ES-I3 (cell line): ENCODE data around the gene C9orf85.

Source experiments
- H3K36me3 ChIP-seq: 2 replicates; pipeline ENCODE4 v1.6.1; 2013; ENCODE audit warnings: mild to moderate bottlenecking, low read length, control low read depth, moderate library complexity; ENCODE audit not compliant: insufficient read depth
- H3K4me1 ChIP-seq: 2 replicates; pipeline ENCODE4 v1.6.1; 2013; ENCODE audit warnings: mild to moderate bottlenecking, control low read depth, low read length; ENCODE audit not compliant: insufficient read depth
- H3K9ac ChIP-seq: 2 replicates; pipeline ENCODE4 v1.6.1; 2013; ENCODE audit warnings: low read depth, mild to moderate bottlenecking, low read length, moderate library complexity
- H3K9me3 ChIP-seq: 2 replicates; pipeline ENCODE4 v1.6.1; 2013; ENCODE audit warnings: mild to moderate bottlenecking, low read length, moderate library complexity; ENCODE audit not compliant: control insufficient read depth, insufficient read depth

Gene C9orf85

GRCh38 chr9:71916834-71917534 lies 5.5 kb downstream of the C9orf85 start:
- Histone ChIP-seq H3K4me1 (peaks cover 8% of the 10 kb centered on the region), H3K36me3 (peaks cover 5% of the 10 kb centered on the region; the same call in 1 of the 2 replicates), H3K9me3 (peaks cover 12% of the 10 kb centered on the region), H3K9ac (no peak overlapping the region)

DNA sequence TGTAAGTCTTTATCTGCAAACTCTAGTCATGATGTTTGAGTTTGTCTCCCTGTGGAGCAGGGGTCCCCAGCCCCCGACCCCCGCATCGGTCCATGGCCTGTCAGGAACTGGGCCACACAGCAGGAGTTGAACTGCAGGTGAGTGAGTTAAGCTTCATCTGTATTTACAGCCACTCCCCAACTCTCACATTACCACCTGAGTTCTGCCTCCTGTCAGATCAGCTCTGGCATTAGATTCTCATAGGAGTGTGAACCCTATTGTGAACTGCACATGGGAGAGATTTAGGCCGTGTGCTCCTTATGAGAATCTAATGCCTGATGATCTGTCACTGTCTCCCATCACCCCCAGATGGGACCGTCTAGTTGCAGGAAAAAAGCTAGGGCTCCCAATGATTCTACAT lies 7.0 kb downstream of the C9orf85 start:
- H3K9me3 ChIP-seq, result peaks cover 12% of the 10 kb centered on the region
- H3K36me3 ChIP-seq, result peaks cover 5% of the 10 kb centered on the region

DNA sequence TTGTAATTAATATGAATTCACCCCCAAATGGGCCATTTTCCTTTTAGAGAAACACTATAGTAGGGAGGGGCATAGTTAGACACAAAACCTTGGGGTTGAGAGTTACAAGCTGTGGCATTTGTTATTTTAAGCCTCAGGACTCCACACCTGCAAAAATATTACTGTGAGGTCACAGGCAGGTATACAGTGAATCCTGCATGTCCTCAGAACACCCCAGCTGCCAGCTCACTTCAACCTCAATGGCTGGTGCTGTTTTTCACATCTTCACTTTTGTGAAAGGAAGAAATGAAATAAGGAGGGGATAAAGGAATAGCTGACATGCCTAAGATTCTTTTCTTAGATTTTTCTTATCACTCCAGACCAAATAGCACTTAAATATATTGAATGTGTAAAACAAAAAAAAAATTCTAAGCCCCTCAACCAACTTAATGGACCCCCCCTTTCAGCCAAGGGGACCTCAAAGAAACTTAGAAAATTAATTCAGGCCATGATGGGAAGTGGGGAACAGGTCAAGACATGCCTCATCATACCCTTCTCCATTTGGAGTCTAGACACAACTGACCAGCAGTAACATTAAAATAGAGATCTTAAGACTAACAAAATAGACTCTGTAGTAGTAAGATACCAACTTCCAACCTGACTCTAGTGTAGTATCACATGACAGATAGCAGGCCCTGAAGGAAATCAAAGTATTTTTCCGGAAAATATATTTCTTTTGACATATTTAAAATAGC lies 9.2 kb downstream of the C9orf85 start:
- H3K9me3 ChIP-seq, result peaks cover 12% of the 10 kb centered on the region
- H3K4me1 ChIP-seq, result peaks cover 26% of the 10 kb centered on the region
- no peak overlapping the region; the same call in 1 of the 2 replicates for H3K9ac ChIP-seq
- H3K36me3 ChIP-seq, result peaks cover 5% of the 10 kb centered on the region

More for the DNA sequence above, 7.0 kb downstream of the C9orf85 start:
- no peak overlapping the region for H3K9ac ChIP-seq
- H3K4me1 ChIP-seq, result peaks cover 15% of the 10 kb centered on the region

DNA sequence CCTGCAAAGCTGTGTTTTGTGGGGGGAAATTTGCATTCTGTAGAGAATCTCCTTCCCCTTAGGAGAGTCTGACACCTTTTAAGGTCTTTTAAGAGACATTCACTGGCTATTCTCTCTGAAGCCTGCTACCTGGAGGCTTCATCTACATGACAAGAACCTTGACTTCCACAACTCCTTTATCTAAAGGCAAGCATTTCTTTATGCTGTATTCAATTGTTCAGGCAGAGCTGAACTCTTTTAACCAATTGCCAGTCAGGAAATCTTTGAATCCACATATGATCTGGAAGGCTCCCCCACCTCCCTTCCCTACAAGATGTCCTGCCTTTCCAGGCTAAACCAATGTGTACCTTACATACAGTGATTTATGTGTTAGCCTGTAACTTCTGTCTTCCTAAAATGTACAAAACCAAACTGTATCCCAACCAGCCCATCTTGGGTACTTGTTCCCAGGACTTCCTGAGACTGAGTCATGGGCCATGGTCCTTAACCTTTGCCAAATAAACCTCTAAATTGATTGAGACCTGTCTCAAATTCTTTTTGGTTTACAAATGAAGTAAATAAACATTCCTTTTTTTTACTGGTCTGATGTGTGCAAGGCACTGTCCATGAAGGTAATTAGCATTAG lies 9.9 kb downstream of the C9orf85 start:
- Histone ChIP-seq H3K36me3 (peaks cover 5% of the 10 kb centered on the region), H3K9ac (no peak overlapping the region), H3K4me1 (peaks cover 33% of the 10 kb centered on the region), H3K9me3 (peaks cover 12% of the 10 kb centered on the region)

DNA sequence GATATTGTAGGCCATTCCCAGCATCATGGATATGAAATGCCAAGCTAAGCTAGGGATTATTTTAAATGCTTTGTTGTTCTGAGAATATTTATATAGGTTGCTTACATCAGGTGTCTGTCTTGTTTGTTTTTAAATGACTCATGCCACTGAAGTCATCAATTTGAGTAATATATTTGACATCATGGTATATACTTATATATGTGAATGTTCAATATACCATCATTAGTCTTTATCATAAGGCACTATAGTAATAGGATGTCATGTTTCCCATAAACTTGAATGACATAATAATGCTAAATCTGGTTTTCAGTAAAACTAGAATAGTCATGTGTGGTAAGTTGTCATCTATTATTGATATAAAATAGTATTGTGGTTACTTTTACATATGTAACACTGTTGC lies 13.1 kb downstream of the C9orf85 start:
- Histone ChIP-seq H3K9me3 (no peaks in the 10 kb centered on the region; the same call in 1 of the 2 replicates), H3K36me3 (no peaks in the 10 kb centered on the region; the same call in 1 of the 2 replicates), H3K9ac (no peak overlapping the region), H3K4me1 (peaks cover 41% of the 10 kb centered on the region)

DNA sequence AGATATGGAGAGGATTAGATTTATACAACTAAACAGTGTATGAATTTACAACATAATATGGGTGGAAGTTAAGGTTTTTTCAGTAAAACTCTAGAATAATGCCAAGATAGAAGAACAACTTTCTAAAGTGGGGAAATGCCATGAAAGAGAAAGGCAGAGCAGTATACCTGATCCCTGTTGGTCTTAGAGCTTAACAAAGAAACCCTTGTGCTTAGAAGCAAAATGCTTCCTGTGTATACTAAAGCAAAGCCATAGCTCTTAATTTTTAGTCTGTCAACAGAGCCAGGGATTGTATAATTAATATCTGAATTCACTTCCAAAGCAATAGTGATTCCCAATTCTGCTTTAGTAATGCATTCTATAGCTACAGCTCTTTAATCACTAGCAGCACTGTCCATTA lies 14.4 kb downstream of the C9orf85 start:
- Histone ChIP-seq H3K36me3 (no peaks in the 10 kb centered on the region; the same call in 1 of the 2 replicates), H3K9ac (no peak overlapping the region), H3K4me1 (peaks cover 36% of the 10 kb centered on the region), H3K9me3 (no peaks in the 10 kb centered on the region; the same call in 1 of the 2 replicates)

GRCh38 chr9:71928376-71928775 lies 16.9 kb downstream of the C9orf85 start:
- Histone ChIP-seq H3K9ac (no peak overlapping the region), H3K36me3 (no peaks in the 10 kb centered on the region; the same call in 1 of the 2 replicates), H3K9me3 (no peaks in the 10 kb centered on the region), H3K4me1 (peaks cover 26% of the 10 kb centered on the region)

GRCh38 chr9:71928806-71929205 lies 17.4 kb downstream of the C9orf85 start:
- Histone ChIP-seq H3K36me3 (no peaks in the 10 kb centered on the region; the same call in 1 of the 2 replicates), H3K9me3 (no peaks in the 10 kb centered on the region), H3K4me1 (peaks cover 26% of the 10 kb centered on the region)

GRCh38 chr9:71929223-71929622 lies 17.8 kb downstream of the C9orf85 start:
- H3K9me3 ChIP-seq, result no peaks in the 10 kb centered on the region
- H3K9ac ChIP-seq, result no peak overlapping the region
- no peaks in the 10 kb centered on the region; the same call in 1 of the 2 replicates for H3K36me3 ChIP-seq
- peaks cover 26% of the 10 kb centered on the region for H3K4me1 ChIP-seq

More at GRCh38 chr9:71928806-71929205, 17.4 kb downstream of the C9orf85 start:
- H3K9ac ChIP-seq, result no peak overlapping the region

GRCh38 chr9:71929791-71930440 lies 18.5 kb downstream of the C9orf85 start:
- no peaks in the 10 kb centered on the region for H3K9me3 ChIP-seq
- H3K9ac ChIP-seq, result no peak overlapping the region
- H3K36me3 ChIP-seq, result no peaks in the 10 kb centered on the region; the same call in 1 of the 2 replicates
- H3K4me1 ChIP-seq, result peaks cover 22% of the 10 kb centered on the region

- Histone ChIP-seq H3K9me3 (no peaks in the 10 kb centered on the region), H3K36me3 (no peaks in the 10 kb centered on the region; the same call in 1 of the 2 replicates), H3K4me1 (peaks cover 13% of the 10 kb centered on the region; the same call in 1 of the 2 replicates), H3K9ac (no peak overlapping the region)
Measured at GRCh38 chr9:71931166-71931565, 19.7 kb downstream of the C9orf85 start.

DNA sequence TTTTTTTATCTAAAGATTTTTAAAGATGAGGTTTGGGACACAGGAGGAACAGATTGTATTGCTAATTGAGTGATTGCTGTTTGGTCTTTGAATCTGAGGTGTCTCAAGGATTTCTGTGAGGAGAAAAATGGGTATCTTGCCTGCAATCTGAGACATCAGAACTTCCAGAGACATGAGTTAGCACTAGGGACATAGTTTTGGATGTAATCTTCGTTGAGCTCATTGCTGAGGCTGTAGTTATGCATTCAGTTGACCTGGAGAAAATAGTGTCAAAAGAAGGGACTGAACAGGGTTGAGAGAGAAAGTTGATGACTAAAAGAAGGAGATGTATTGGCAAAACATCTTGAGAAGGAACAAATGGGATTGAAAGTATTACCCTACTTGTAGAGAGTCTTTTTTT lies 24.6 kb downstream of the C9orf85 start:
- no peaks in the 10 kb centered on the region for H3K9me3 ChIP-seq
- no peak overlapping the region for H3K9ac ChIP-seq
- no peaks in the 10 kb centered on the region; the same call in 1 of the 2 replicates for H3K36me3 ChIP-seq
- peaks cover 12% of the 10 kb centered on the region; the same call in 1 of the 2 replicates for H3K4me1 ChIP-seq

GRCh38 chr9:71937070-71937625 lies 25.7 kb downstream of the C9orf85 start:
- Histone ChIP-seq H3K9ac (no peak overlapping the region), H3K36me3 (no peaks in the 10 kb centered on the region; the same call in 1 of the 2 replicates), H3K4me1 (peaks cover 12% of the 10 kb centered on the region; the same call in 1 of the 2 replicates)

DNA sequence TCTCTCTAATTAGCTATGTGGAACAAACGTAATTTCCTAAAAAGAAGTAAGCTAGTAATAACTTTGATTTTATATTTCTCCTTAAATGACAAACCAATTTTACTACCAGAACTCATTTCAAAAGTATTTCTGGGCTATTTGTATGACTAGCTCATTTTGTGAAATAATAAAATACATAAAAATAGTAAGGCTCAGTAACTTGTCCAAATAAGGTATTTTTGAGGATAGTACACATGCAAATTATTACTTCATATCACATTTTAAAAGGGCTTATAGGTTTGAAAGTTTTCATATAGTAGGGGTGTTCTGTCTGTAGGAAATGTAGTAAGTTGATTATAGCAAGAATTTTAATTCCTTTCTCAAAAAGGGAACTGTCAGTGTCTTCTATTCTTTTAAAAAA lies 26.5 kb downstream of the C9orf85 start:
- Histone ChIP-seq H3K36me3 (no peaks in the 10 kb centered on the region), H3K4me1 (peaks cover 12% of the 10 kb centered on the region; the same call in 1 of the 2 replicates), H3K9me3 (no peaks in the 10 kb centered on the region), H3K9ac (no peak overlapping the region)

More at GRCh38 chr9:71937070-71937625, 25.7 kb downstream of the C9orf85 start:
- H3K9me3 ChIP-seq, result no peaks in the 10 kb centered on the region
